PC-3 (cell line): ENCODE measurements around the gene FOXI1.

Experiments
- EZH2phosphoT487 ChIP-seq: fragments of 300-600 bp; sonication (generic); IDR thresholded peaks from 2 replicates; pipeline ENCODE4 v1.6.1; 2018; ENCODE audit warnings: mild to moderate bottlenecking, antibody characterized with exemption, low read length, borderline replicate concordance
- TF ChIP-seq, protein P1 (sequence below): fragments of 300-600 bp; sonication (generic); conservative IDR thresholded peaks from 2 replicates; pipeline ENCODE4 v1.5.1; 2017; ENCODE audit warnings: antibody characterized with exemption, low read depth, mild to moderate bottlenecking, low read length

DNA sequence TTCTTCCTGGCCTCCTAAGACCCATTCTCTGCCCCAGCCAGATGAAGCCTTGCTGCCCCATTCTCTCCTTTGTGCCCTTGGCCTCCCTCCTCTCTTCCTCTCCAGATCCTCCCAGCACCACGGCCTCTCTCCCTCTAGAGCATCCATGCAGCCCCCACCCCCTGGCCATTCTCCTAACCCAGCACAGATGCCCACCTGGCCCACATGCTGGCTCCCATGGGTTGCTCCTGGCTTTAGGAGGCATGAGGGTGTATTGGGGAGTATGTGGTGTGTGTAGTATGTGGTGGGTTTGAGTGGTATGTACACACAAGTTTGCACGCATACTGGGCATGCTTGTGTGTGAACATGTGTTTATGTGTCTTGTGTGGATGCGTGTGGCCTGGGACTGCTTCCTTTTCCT is 47.1 kb downstream of the FOXI1 start:
- TF ChIP-seq, protein P1, sequence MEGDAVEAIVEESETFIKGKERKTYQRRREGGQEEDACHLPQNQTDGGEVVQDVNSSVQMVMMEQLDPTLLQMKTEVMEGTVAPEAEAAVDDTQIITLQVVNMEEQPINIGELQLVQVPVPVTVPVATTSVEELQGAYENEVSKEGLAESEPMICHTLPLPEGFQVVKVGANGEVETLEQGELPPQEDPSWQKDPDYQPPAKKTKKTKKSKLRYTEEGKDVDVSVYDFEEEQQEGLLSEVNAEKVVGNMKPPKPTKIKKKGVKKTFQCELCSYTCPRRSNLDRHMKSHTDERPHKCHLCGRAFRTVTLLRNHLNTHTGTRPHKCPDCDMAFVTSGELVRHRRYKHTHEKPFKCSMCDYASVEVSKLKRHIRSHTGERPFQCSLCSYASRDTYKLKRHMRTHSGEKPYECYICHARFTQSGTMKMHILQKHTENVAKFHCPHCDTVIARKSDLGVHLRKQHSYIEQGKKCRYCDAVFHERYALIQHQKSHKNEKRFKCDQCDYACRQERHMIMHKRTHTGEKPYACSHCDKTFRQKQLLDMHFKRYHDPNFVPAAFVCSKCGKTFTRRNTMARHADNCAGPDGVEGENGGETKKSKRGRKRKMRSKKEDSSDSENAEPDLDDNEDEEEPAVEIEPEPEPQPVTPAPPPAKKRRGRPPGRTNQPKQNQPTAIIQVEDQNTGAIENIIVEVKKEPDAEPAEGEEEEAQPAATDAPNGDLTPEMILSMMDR: no peak
- no peak for TF ChIP-seq EZH2phosphoT487
